HuH-7 (cell line): ENCODE data around the gene PACSIN1.
A peak's percentile ranks its signal among the peaks of the same experiment; 100 is the strongest.
"Not testable (repeated sequence)": the region's sequence is repeated elsewhere in the genome, so short reads cannot be mapped to it uniquely, and the experiment has no call there.

Source experiments
- DNase-seq: peaks from one replicate; pipeline ENCODE4 v3.0.0; 2011; ENCODE audit warnings: low spot score

The PACSIN1 gene

GRCh38 chr6:34457742-34458735 lies 7.8 kb upstream of the PACSIN1 start:
- no peak for DNase-seq

GRCh38 chr6:34459899-34460593 lies 5.8 kb upstream of the PACSIN1 start:
- peak; percentile 71 for DNase-seq

- no peak for DNase-seq
Observed at GRCh38 chr6:34460796-34461507, 4.9 kb upstream of the PACSIN1 start.

GRCh38 chr6:34462010-34462409 lies 3.9 kb upstream of the PACSIN1 start:
- no peak for DNase-seq

GRCh38 chr6:34462551-34462971 lies 3.3 kb upstream of the PACSIN1 start:
- peak; percentile 50 for DNase-seq

GRCh38 chr6:34463299-34463698 lies 2.6 kb upstream of the PACSIN1 start:
- DNase-seq = no peak

- DNase-seq = no peak
Observed at GRCh38 chr6:34463849-34464248, 2.0 kb upstream of the PACSIN1 start.

- DNase-seq = no peak
Observed at GRCh38 chr6:34466242-34467185, 638 bp downstream of the PACSIN1 start.

- no peak for DNase-seq
Observed at GRCh38 chr6:34468378-34468892, 2.6 kb downstream of the PACSIN1 start.

GRCh38 chr6:34469499-34469898 lies 3.6 kb downstream of the PACSIN1 start:
- DNase-seq = no peak

GRCh38 chr6:34472425-34472824 lies 6.5 kb downstream of the PACSIN1 start:
- no peak for DNase-seq

- DNase-seq = no peak
Observed at GRCh38 chr6:34473967-34474366, 8.1 kb downstream of the PACSIN1 start.

GRCh38 chr6:34474754-34475153 lies 8.9 kb downstream of the PACSIN1 start:
- DNase-seq = no peak

- DNase-seq = no peak
Observed at GRCh38 chr6:34475238-34475682, 9.4 kb downstream of the PACSIN1 start.

- DNase-seq = no peak
Observed at GRCh38 chr6:34475767-34476328, 10.0 kb downstream of the PACSIN1 start.

- no peak for DNase-seq
Observed at GRCh38 chr6:34476447-34476846, 10.6 kb downstream of the PACSIN1 start.

- DNase-seq = no peak
Observed at GRCh38 chr6:34476921-34477320, 11.0 kb downstream of the PACSIN1 start.

GRCh38 chr6:34478796-34479195 lies 12.9 kb downstream of the PACSIN1 start:
- DNase-seq = no peak

GRCh38 chr6:34483781-34484180 lies 17.9 kb downstream of the PACSIN1 start:
- DNase-seq = not testable (repeated sequence)

GRCh38 chr6:34484391-34484790 lies 18.5 kb downstream of the PACSIN1 start:
- DNase-seq = no peak

- no peak for DNase-seq
Observed at GRCh38 chr6:34484899-34485298, 19.0 kb downstream of the PACSIN1 start.
